Caco-2 (cell line): ENCODE results near the gene KRT25. TPM values are rescaled to one million over a fixed set of nuclear protein-coding genes. Genes with fewer than 3 reads are reported as not detected.

Experiments used
- BruUV-seq: library from RNA; stranded (reverse); fragments of 400-500 nt; replicated peaks from 2 replicates; lab custom pipeline; 2021; lab: Mats Ljungman, UMichigan
- CTCF ChIA-PET: fragments of 300-600 bp; sonication (Branson Sonifier 250); formaldehyde crosslinking; loops from one replicate; lab custom pipeline; 2022; ENCODE audit warnings: antibody characterized with exemption; lab: Charles Lee
- POLR2A ChIA-PET: fragments of 300-600 bp; sonication (Branson Sonifier 250); formaldehyde crosslinking; loops from one replicate; lab custom pipeline; 2022; ENCODE audit warnings: antibody characterized with exemption; lab: Charles Lee
- DNase-seq, 2 experiments: peaks; one replicate each; pipeline versions ENCODE4 v3.0.0 to v3.0.0-alpha.2; 2020 to 2022
- H3K27me3 ChIP-seq: replicated peaks from 2 replicates; pipeline ENCODE4 v1.6.0; 2011; ENCODE audit warnings: low read length; ENCODE audit not compliant: control insufficient read depth, insufficient read depth
- H3K36me3 ChIP-seq: 2 replicates; pipeline ENCODE4 v1.5.1; 2011; ENCODE audit warnings: low read length; ENCODE audit not compliant: control insufficient read depth, insufficient read depth
- H3K4me1 ChIP-seq: fragments of 250-450 bp; sonication (Bioruptor Pico); 2 replicates; pipeline ENCODE4 v1.5.1; 2020; ENCODE audit warnings: mild to moderate bottlenecking
- H3K4me3 ChIP-seq: 2 replicates; pipeline ENCODE4 v1.5.1; 2011; ENCODE audit warnings: low read depth, mild to moderate bottlenecking, control low read depth, low read length
- H3K9me3 ChIP-seq: fragments of 250-450 bp; sonication (Bioruptor Pico); 2 replicates; pipeline ENCODE4 v1.5.1; 2020; ENCODE audit warnings: mild to moderate bottlenecking, moderate library complexity
- H3K27ac Mint-ChIP-seq: one replicate; pipeline ENCODE4 v1.8.0; 2022; ENCODE audit warnings: mixed read lengths; ENCODE audit not compliant: unreplicated experiment
- H3K27me3 Mint-ChIP-seq: one replicate; pipeline ENCODE4 v1.8.0; 2022; ENCODE audit warnings: mixed read lengths; ENCODE audit not compliant: insufficient read depth, unreplicated experiment
- H3K36me3 Mint-ChIP-seq: one replicate; pipeline ENCODE4 v1.8.0; 2022; ENCODE audit warnings: mild to moderate bottlenecking, mixed read lengths; ENCODE audit not compliant: insufficient read depth, unreplicated experiment
- H3K4me1 Mint-ChIP-seq: one replicate; pipeline ENCODE4 v1.8.0; 2022; ENCODE audit warnings: low read depth, mixed read lengths; ENCODE audit not compliant: unreplicated experiment
- H3K4me3 Mint-ChIP-seq: one replicate; pipeline ENCODE4 v1.8.0; 2022; ENCODE audit warnings: mild to moderate bottlenecking, moderate library complexity, mixed read lengths; ENCODE audit not compliant: unreplicated experiment
- H3K9me3 Mint-ChIP-seq: one replicate; pipeline ENCODE4 v1.8.0; 2022; ENCODE audit warnings: mixed read lengths; ENCODE audit not compliant: unreplicated experiment
- intact Hi-C: fragments of 100-400 bp; cut with micrococcal nuclease; formaldehyde crosslinking; loops from one replicate; pipeline ENCODE4 v1.10.0; 2022; ENCODE audit not compliant: unreplicated experiment
- total RNA-seq: library from RNA; stranded (reverse); gene quantifications from 2 replicates; pipeline ENCODE4 v1.2.3, GENCODE V29; 2022
- TF ChIP-seq, protein P1 (sequence below), 2 experiments: fragments of 200-600 bp in 1 of 2; IDR thresholded peaks; 1 replicate in 1 of 2; 2 replicates in 1 of 2; pipeline versions ENCODE4 v1.5.1 to v1.8.0; 2011 to 2022; ENCODE audit warnings: antibody characterized with exemption in 1 of 2, control low read depth in 1 of 2, inconsistent platforms in 1 of 2, low read depth in 1 of 2, low read length in 1 of 2, mild to moderate bottlenecking in 1 of 2, moderate library complexity in 1 of 2; ENCODE audit not compliant: insufficient read depth in 1 of 2, severe bottlenecking in 1 of 2, unreplicated experiment in 1 of 2

KRT25 gene
- total RNA-seq, 1 experiment from 2014 or later: not detected

DNA sequence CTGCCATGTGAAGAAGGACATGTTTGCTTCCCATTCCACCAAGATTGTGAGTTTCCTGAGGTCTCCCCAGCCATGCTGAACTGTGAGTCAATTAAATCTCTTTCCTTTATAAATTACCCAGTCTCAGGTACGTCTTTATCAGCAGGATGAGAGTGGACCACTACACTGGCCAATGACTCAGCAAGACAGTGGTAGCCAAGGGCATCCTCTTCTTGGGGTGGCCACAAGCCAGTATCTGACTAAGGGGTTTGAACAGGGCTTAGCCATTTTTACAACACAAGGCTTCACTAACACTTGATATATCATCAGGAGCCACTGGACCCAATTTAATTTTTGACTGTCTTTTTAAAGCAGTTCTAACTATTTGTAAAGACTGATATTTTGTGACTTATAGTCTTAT, 30.5 kb downstream of the KRT25 start:
- H3K4me1 ChIP-seq: no peaks in the 10 kb centered on the region
- no peaks in the 10 kb centered on the region for H3K9me3 ChIP-seq
- no peaks in the 10 kb centered on the region for H3K36me3 ChIP-seq
- BruUV-seq: no TSS peak
- TF ChIP-seq, protein P1, sequence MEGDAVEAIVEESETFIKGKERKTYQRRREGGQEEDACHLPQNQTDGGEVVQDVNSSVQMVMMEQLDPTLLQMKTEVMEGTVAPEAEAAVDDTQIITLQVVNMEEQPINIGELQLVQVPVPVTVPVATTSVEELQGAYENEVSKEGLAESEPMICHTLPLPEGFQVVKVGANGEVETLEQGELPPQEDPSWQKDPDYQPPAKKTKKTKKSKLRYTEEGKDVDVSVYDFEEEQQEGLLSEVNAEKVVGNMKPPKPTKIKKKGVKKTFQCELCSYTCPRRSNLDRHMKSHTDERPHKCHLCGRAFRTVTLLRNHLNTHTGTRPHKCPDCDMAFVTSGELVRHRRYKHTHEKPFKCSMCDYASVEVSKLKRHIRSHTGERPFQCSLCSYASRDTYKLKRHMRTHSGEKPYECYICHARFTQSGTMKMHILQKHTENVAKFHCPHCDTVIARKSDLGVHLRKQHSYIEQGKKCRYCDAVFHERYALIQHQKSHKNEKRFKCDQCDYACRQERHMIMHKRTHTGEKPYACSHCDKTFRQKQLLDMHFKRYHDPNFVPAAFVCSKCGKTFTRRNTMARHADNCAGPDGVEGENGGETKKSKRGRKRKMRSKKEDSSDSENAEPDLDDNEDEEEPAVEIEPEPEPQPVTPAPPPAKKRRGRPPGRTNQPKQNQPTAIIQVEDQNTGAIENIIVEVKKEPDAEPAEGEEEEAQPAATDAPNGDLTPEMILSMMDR (IDR thresholded peaks at IDR 0.05; ENCODE audit: insufficient read depth in 1 of 2, low read depth in 1 of 2, low read length in 1 of 2, severe bottlenecking in 1 of 2, unreplicated experiment in 1 of 2): no peak
- no peak for DNase-seq
- Mint-ChIP-seq H3K4me3 (no peak overlapping the region), H3K27ac (no peak overlapping the region), H3K4me1 (no peaks in the 10 kb centered on the region), H3K36me3 (no peaks in the 10 kb centered on the region), H3K9me3 (no peaks in the 10 kb centered on the region), H3K27me3 (no peaks in the 10 kb centered on the region)
- POLR2A ChIA-PET: no interaction called here
- H3K4me3 ChIP-seq: no peak overlapping the region
- no peaks in the 10 kb centered on the region for H3K27me3 ChIP-seq
- CTCF ChIA-PET: no interaction called here
- intact Hi-C loops: no loop called here

DNA sequence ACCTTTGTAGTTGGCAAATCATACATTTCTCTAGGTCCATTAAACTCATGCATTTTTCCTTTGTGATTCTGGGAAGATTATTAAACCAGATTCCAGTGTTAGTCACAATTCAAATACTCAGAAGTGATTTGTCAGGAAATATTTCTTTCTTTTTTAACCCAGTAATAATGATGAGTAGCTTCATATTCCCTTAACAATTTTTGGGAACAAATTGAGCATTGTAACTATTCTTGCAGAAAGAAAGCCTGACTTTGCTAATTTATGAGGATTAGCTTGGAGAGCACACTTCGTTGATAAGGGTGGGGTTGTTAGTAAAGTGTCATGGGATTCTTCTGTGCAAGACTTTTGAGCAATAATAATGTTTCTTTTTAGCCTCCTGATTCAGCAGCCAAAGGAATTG, 32.9 kb downstream of the KRT25 start:
- no peaks in the 10 kb centered on the region for H3K27me3 ChIP-seq
- intact Hi-C loops: no loop called here
- no peak overlapping the region for H3K4me3 ChIP-seq
- Mint-ChIP-seq H3K27me3 (no peaks in the 10 kb centered on the region), H3K36me3 (no peaks in the 10 kb centered on the region), H3K4me1 (no peaks in the 10 kb centered on the region), H3K27ac (no peak overlapping the region), H3K4me3 (no peak overlapping the region), H3K9me3 (no peaks in the 10 kb centered on the region)
- H3K9me3 ChIP-seq: no peaks in the 10 kb centered on the region
- POLR2A ChIA-PET: no interaction called here
- CTCF ChIA-PET: no interaction called here
- TF ChIP-seq, protein P1 (IDR thresholded peaks at IDR 0.05; ENCODE audit: insufficient read depth in 1 of 2, low read depth in 1 of 2, low read length in 1 of 2, severe bottlenecking in 1 of 2, unreplicated experiment in 1 of 2): no peak
- no TSS peak for BruUV-seq
- DNase-seq: no peak
- no peaks in the 10 kb centered on the region for H3K4me1 ChIP-seq
- H3K36me3 ChIP-seq: no peaks in the 10 kb centered on the region

DNA sequence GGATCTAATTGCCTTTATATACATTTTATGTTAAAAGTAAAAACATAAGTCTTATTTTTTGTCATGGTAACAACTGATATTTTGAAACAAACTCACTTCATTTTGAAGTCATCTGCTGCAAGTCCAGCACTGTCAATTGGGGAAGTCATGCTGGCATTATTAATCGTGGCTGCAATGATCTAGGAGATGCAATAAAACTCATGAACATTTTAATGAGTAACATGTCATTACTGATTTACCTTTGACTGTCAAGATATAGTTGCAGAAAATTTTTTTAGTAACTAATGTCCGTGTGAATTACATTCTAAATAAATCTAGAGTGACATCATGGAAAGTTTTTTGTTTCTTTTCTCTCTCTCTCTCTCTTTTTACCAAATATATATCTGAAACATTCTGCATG, 34.2 kb downstream of the KRT25 start:
- Mint-ChIP-seq H3K36me3 (no peaks in the 10 kb centered on the region), H3K27ac (no peak overlapping the region), H3K4me3 (no peak overlapping the region), H3K4me1 (no peaks in the 10 kb centered on the region), H3K9me3 (no peaks in the 10 kb centered on the region), H3K27me3 (no peaks in the 10 kb centered on the region)
- TF ChIP-seq, protein P1 (IDR thresholded peaks at IDR 0.05; ENCODE audit: insufficient read depth in 1 of 2, low read depth in 1 of 2, low read length in 1 of 2, severe bottlenecking in 1 of 2, unreplicated experiment in 1 of 2): no peak
- Histone ChIP-seq H3K9me3 (no peaks in the 10 kb centered on the region), H3K4me3 (no peak overlapping the region), H3K4me1 (no peaks in the 10 kb centered on the region), H3K27me3 (no peaks in the 10 kb centered on the region), H3K36me3 (no peaks in the 10 kb centered on the region)
- POLR2A ChIA-PET: no interaction called here
- intact Hi-C loops: no loop called here
- no peak for DNase-seq
- CTCF ChIA-PET: no interaction called here
- no TSS peak for BruUV-seq
